DND-41 (cell line): Measurements from ENCODE around the gene CCDC160.
"Not testable (repeated sequence)": the region's sequence is repeated elsewhere in the genome, so short reads cannot be mapped to it uniquely, and the experiment has no call there.

Source experiments
- ATAC-seq: fragments of 200-7000 bp; cut with Tn5 transposase; 3 replicates; pipeline ENCODE4 v1.9.1; 2021; ENCODE audit warnings: low read depth; ENCODE audit not compliant: insufficient read depth
- DNase-seq: peaks from one replicate; pipeline ENCODE4 v3.0.0-alpha.2; 2020
- H2AFZ ChIP-seq: 2 replicates; pipeline ENCODE4 v1.6.0; 2012; ENCODE audit warnings: low read depth, low read length
- H3K27ac ChIP-seq: 2 replicates; pipeline ENCODE4 v1.5.1; 2012; ENCODE audit warnings: low read length, inconsistent platforms
- H3K27me3 ChIP-seq: fragments of 200-600 bp; sonication (generic); 2 replicates; pipeline ENCODE4 v1.6.0; 2012; ENCODE audit warnings: low read length, mild to moderate bottlenecking, inconsistent platforms; ENCODE audit not compliant: insufficient read depth, poor library complexity
- H3K36me3 ChIP-seq: 2 replicates; pipeline ENCODE4 v1.5.1; 2012; ENCODE audit warnings: low read length, inconsistent platforms; ENCODE audit not compliant: insufficient read depth
- H3K4me1 ChIP-seq: 2 replicates; pipeline ENCODE4 v1.5.1; 2012; ENCODE audit warnings: mild to moderate bottlenecking, low read length; ENCODE audit not compliant: insufficient read depth
- H3K4me2 ChIP-seq: 2 replicates; pipeline ENCODE4 v1.6.0; 2012; ENCODE audit warnings: mild to moderate bottlenecking, moderate library complexity, low read length, inconsistent platforms; ENCODE audit not compliant: insufficient read depth
- H3K4me3 ChIP-seq, 2 experiments: fragments of 200-600 bp in 1 of 2; shearing (Covaris generic) in 1 of 2; 2 replicates each; pipeline ENCODE4 v1.5.1; 2012 to 2016; ENCODE audit warnings: inconsistent platforms in 2 of 2, low read length in 2 of 2, mild to moderate bottlenecking in 2 of 2, low read depth in 1 of 2, moderate library complexity in 1 of 2
- H3K79me2 ChIP-seq: 2 replicates; pipeline ENCODE4 v1.6.0; 2012; ENCODE audit warnings: low read length, inconsistent platforms; ENCODE audit not compliant: insufficient read depth
- H3K9ac ChIP-seq: 2 replicates; pipeline ENCODE4 v1.6.0; 2012; ENCODE audit warnings: low read depth, mild to moderate bottlenecking, inconsistent platforms, low read length, moderate library complexity
- H3K9me3 ChIP-seq: 2 replicates; pipeline ENCODE4 v1.5.1; 2012; ENCODE audit warnings: low read length, moderate library complexity, mild to moderate bottlenecking, inconsistent platforms; ENCODE audit not compliant: insufficient read depth, severe bottlenecking
- H4K20me1 ChIP-seq: 2 replicates; pipeline ENCODE4 v1.6.0; 2012; ENCODE audit warnings: low read length; ENCODE audit not compliant: insufficient read depth
- EZH2 ChIP-seq: IDR thresholded peaks from 3 replicates; pipeline ENCODE4 v1.6.1; 2012; ENCODE audit warnings: borderline replicate concordance, low read depth, mild to moderate bottlenecking, moderate library complexity, low read length, inconsistent platforms; ENCODE audit not compliant: severe bottlenecking
- TF ChIP-seq, protein P1 (sequence below): IDR thresholded peaks from 2 replicates; pipeline ENCODE4 v1.5.1; 2012; ENCODE audit warnings: borderline replicate concordance, low read length, moderate library complexity, mild to moderate bottlenecking; ENCODE audit not compliant: poor library complexity, severe bottlenecking; ENCODE audit errors: extremely low read depth

CCDC160 gene

DNA sequence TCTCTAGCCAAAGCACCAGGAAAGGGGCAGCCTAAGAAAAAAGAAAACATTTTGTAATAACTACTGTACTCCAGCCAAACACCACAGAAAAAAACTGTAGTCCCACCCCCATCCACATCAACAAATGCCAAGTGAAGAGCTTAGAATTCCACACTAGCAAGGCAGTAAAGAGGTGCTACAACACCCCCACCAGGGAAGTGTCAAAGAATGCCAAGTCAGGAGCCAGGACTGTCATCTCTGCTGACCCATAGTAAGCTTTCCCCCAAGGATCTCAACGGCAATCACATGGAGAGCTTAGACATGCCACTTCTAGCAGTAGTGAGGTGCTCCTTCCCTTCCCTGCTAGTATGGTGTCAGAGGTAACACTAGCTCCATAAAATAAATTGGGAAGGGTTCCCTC lies 34.4 kb upstream of the CCDC160 start:
- Histone ChIP-seq H3K9ac (no peak overlapping the region), H3K4me3 (no peak overlapping the region), H3K27ac (no peak overlapping the region), H4K20me1 (no peaks in the 10 kb centered on the region), H2AFZ (no peak overlapping the region), H3K27me3 (no peaks in the 10 kb centered on the region), H3K79me2 (no peaks in the 10 kb centered on the region), H3K4me2 (no peak overlapping the region), H3K4me1 (no peaks in the 10 kb centered on the region), H3K9me3 (no peaks in the 10 kb centered on the region), H3K36me3 (no peaks in the 10 kb centered on the region)
- TF ChIP-seq, protein P1, sequence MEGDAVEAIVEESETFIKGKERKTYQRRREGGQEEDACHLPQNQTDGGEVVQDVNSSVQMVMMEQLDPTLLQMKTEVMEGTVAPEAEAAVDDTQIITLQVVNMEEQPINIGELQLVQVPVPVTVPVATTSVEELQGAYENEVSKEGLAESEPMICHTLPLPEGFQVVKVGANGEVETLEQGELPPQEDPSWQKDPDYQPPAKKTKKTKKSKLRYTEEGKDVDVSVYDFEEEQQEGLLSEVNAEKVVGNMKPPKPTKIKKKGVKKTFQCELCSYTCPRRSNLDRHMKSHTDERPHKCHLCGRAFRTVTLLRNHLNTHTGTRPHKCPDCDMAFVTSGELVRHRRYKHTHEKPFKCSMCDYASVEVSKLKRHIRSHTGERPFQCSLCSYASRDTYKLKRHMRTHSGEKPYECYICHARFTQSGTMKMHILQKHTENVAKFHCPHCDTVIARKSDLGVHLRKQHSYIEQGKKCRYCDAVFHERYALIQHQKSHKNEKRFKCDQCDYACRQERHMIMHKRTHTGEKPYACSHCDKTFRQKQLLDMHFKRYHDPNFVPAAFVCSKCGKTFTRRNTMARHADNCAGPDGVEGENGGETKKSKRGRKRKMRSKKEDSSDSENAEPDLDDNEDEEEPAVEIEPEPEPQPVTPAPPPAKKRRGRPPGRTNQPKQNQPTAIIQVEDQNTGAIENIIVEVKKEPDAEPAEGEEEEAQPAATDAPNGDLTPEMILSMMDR, result no peak
- no peak for TF ChIP-seq EZH2
- ATAC-seq (no peak), DNase-seq (no peak)

DNA sequence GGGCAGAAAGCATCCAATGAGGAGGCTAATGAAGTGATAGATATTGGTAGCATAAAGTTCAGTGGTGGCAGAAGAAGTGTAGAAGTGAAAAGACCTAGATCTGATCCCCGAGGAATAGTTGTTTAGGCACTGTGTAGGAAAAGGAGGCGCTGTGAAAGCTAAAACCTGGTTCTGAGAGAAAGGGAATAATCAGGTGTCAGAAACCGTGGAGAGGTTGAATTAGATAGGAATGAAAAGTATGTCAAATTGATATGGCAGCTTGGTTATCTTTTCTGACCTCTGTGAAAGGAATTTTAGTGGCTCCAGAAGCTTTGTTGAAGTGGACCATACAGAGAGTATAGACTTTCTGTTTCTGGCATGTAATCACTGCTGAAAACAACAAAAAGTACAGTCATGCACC lies 30.8 kb upstream of the CCDC160 start:
- TF ChIP-seq, protein P1, result no peak
- no peak for TF ChIP-seq EZH2
- H3K4me3 ChIP-seq, result no peak overlapping the region
- H3K4me1 ChIP-seq, result no peaks in the 10 kb centered on the region
- ATAC-seq (no peak), DNase-seq (no peak)
- H3K9me3 ChIP-seq, result no peaks in the 10 kb centered on the region
- no peak overlapping the region for H2AFZ ChIP-seq
- no peaks in the 10 kb centered on the region for H4K20me1 ChIP-seq
- no peak overlapping the region for H3K4me2 ChIP-seq
- no peaks in the 10 kb centered on the region for H3K36me3 ChIP-seq
- no peak overlapping the region for H3K27ac ChIP-seq
- no peaks in the 10 kb centered on the region for H3K79me2 ChIP-seq
- no peak overlapping the region for H3K9ac ChIP-seq
- no peaks in the 10 kb centered on the region for H3K27me3 ChIP-seq

DNA sequence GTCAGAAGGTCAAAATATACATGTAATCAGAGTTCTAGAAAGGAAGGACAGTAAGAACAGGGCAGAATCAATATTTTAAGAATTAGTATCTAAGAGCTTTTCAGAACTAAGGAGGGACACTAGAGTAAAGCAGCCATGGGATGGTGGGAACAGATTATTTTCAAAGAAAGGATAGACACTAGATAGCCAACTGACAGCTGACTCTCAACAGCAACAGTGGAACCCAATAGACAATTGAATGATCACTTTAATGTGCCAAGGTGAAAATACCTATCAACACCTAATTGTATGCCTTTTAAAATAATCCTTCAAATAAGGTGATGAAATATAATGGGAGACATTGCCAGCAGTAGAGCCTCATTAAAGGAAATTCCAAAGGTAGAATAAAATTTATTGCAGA lies 26.5 kb upstream of the CCDC160 start:
- no peaks in the 10 kb centered on the region for H3K9me3 ChIP-seq
- TF ChIP-seq, protein P1, result no peak
- TF ChIP-seq EZH2, result no peak
- no peaks in the 10 kb centered on the region for H4K20me1 ChIP-seq
- H3K9ac ChIP-seq, result no peak overlapping the region
- no peak for DNase-seq
- no peak overlapping the region for H3K4me3 ChIP-seq
- H3K79me2 ChIP-seq, result no peaks in the 10 kb centered on the region
- H2AFZ ChIP-seq, result no peak overlapping the region
- ATAC-seq, result no peak
- H3K4me1 ChIP-seq, result no peaks in the 10 kb centered on the region
- no peak overlapping the region for H3K4me2 ChIP-seq
- H3K36me3 ChIP-seq, result no peaks in the 10 kb centered on the region
- H3K27me3 ChIP-seq, result no peaks in the 10 kb centered on the region
- H3K27ac ChIP-seq, result no peak overlapping the region

DNA sequence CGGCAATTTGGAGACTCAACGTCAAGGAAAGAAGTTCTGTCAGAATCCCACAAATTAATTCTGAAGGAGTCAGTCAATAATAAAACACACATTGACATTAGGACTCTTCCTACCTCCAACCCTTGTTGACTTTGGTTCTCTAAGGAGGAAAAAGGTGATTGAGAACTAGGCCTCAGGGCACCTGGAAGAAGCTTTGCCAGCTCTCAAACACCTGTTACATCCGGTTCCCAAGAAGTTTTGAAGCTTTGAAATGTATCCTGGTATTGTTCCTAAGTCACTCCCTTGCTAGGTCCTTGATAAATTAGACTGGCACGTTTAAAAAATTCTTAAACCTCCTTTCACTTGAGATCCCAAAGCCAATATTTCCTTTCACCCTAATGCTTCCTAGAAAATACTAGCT lies 1.7 kb upstream of the CCDC160 start:
- Histone ChIP-seq H3K27me3 (no peaks in the 10 kb centered on the region), H3K79me2 (no peaks in the 10 kb centered on the region), H3K9me3 (no peaks in the 10 kb centered on the region), H3K27ac (no peak overlapping the region), H3K4me1 (no peaks in the 10 kb centered on the region), H3K36me3 (no peaks in the 10 kb centered on the region), H3K4me3 (no peak overlapping the region), H3K9ac (no peak overlapping the region), H3K4me2 (no peak overlapping the region), H4K20me1 (no peaks in the 10 kb centered on the region), H2AFZ (no peak overlapping the region)
- ATAC-seq, result no peak
- TF ChIP-seq, protein P1, result no peak
- DNase-seq, result no peak

DNA sequence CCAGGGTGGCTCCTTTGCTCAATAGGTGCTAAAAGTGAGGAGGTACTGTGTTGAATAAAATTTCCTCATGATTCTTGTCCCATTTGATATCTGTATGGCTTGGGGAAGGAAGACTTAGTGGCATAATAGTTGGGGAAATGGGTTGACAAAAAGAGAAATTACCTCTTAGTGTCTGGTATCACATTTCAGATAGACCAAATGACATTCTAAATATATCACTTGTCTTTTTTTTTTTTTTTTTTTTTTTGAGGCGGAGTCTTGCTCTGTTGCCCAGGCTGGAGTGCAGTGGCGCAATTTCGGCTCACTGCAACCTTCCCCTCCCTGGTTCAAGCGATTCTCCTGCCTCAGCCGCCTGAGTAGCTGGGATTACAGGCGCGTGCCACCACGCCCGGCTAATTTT lies 1.2 kb downstream of the CCDC160 start:
- not testable (repeated sequence) for H4K20me1 ChIP-seq, DNase-seq, ATAC-seq, H3K9ac ChIP-seq, H2AFZ ChIP-seq, H3K27me3 ChIP-seq, H3K4me2 ChIP-seq, H3K4me1 ChIP-seq, H3K27ac ChIP-seq, H3K79me2 ChIP-seq, H3K36me3 ChIP-seq, H3K4me3 ChIP-seq, H3K9me3 ChIP-seq
